Heart left ventricle (tissue), 13 donors: Measurements from ENCODE around the gene DGUOK.

Experiments used
- POLR2A ChIP-seq, 2 donors: fragments of 450-650 bp; IDR thresholded peaks; one replicate each; pipeline ENCODE4 v1.6.1; 2017; ENCODE audit warnings: antibody characterized with exemption in 2 of 2, mild to moderate bottlenecking in 2 of 2, moderate library complexity in 2 of 2
- TF ChIP-seq, protein P1 (sequence below), 12 donors: fragments of 200-600 bp; sonication (generic) in 4 of 12; IDR thresholded peaks; one replicate each; pipeline versions ENCODE4 v1.5.0 to v1.8.0; 2018 to 2022; ENCODE audit warnings: antibody characterized with exemption in 12 of 12, mild to moderate bottlenecking in 5 of 12
- donor health status: ischemic (EF 13 %, LVEDD 7.1; RV severe dilation, severe dysfunction).
- donor health status: DM: no; HTN: yes; CAD: no.
- donor health status: DM: no; HTN: no; CAD: no.
- donor health status: ischemic (EF 25% LVEDD 6.9; RV normal size, moderate dysfunction).
- donor health status: ischemic (EF 25% LVEDD 5.7; RV mildly dilated, moderate dysfunction).
- donor health status: ischemic (EF 35%, LVEDD 5.7; RV mildly dilated, moderate dysfunction).
- donor health status: nonischemic (EF 11% LVEDD 7.7; RV severe dilation, severe dysfunction).
- donor health status: DM: yes; HTN: yes; CAD: no.
- donor health status: PGD.
- donor health status: ischemic (EF 29% LVEDD 5.4; RV normal size, mild dysfunction).
- donor health status: nonischemic (EF 23%, LVEDD 6.1; RV moderate dilation, normal function).

GRCh38 chr2:74001121-74001520, 74.4 kb downstream of the DGUOK start:
- TF ChIP-seq, protein P1, sequence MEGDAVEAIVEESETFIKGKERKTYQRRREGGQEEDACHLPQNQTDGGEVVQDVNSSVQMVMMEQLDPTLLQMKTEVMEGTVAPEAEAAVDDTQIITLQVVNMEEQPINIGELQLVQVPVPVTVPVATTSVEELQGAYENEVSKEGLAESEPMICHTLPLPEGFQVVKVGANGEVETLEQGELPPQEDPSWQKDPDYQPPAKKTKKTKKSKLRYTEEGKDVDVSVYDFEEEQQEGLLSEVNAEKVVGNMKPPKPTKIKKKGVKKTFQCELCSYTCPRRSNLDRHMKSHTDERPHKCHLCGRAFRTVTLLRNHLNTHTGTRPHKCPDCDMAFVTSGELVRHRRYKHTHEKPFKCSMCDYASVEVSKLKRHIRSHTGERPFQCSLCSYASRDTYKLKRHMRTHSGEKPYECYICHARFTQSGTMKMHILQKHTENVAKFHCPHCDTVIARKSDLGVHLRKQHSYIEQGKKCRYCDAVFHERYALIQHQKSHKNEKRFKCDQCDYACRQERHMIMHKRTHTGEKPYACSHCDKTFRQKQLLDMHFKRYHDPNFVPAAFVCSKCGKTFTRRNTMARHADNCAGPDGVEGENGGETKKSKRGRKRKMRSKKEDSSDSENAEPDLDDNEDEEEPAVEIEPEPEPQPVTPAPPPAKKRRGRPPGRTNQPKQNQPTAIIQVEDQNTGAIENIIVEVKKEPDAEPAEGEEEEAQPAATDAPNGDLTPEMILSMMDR (IDR thresholded peaks at IDR 0.05): no peak
- no peak for TF ChIP-seq POLR2A (IDR thresholded peaks at IDR 0.05)
